ENCODE results near the gene CELA2A. TPM values are rescaled to one million over a fixed set of nuclear protein-coding genes. Genes with fewer than 3 reads are reported as not detected.
"Not testable (repeated sequence)": the region's sequence is repeated elsewhere in the genome, so short reads cannot be mapped to it uniquely, and the experiment has no call there.

Gene CELA2A
- polyA plus RNA-seq, 3 donors from 2014 or later: not detected

DNA sequence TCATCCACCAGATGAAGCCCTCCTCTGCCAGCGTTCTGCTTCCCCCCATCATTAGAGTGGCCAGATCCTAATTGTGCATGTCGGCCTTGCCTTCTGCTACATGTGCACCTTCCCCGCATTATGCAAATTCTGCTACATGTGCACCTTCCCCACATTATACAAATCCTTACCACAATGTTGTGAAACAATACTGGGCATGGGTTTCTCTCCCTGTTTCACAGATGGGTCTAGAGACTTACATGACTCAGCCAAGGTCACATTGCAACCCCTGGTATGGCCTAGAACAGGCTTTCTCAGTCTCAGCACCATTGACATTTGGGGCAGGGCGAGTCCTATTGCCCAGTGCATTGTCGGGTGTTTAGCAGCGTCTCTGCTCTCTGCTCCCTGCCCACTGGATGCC lies 1.0 kb upstream of the CELA2A start:
- Mint-ChIP-seq H3K9me3 (no peaks in the 10 kb centered on the region), H3K36me3 (no peaks in the 10 kb centered on the region), H3K4me3 (no peak overlapping the region), H3K27ac (no peak overlapping the region), H3K4me1 (no peaks in the 10 kb centered on the region), H3K27me3 (ENCODE audit: low read depth in 3 of 3) (peaks cover 2 to 6% (median 5%) of the 10 kb centered on the region in 3 donors)
- no peak for DNase-seq

DNA sequence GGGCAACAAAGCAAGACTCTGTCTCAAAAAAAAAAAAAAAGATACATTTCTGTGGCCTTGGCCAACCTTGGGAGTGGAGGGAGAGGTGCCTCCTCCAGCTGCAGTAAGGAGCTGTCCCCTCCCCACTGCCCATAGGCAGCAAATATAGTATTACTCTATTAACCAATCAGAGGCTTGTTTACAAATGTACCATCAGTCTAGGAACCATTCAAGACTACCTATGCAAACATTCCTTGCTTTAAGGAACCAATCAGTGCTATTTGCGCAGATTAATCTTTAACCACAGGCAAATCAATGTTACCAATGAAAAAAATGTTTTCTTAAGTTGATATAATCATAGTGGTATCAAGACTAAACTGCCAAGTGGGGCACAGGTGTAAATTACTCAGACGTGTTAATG lies 1.1 kb downstream of the CELA2A start:
- DNase-seq: no peak
- Mint-ChIP-seq H3K4me1 (no peaks in the 10 kb centered on the region), H3K9me3 (no peaks in the 10 kb centered on the region), H3K4me3 (no peak overlapping the region), H3K27ac (no peak overlapping the region), H3K36me3 (no peaks in the 10 kb centered on the region), H3K27me3 (ENCODE audit: low read depth in 3 of 3) (peaks cover 0 to 6% (median 2%) of the 10 kb centered on the region in 3 donors)

DNA sequence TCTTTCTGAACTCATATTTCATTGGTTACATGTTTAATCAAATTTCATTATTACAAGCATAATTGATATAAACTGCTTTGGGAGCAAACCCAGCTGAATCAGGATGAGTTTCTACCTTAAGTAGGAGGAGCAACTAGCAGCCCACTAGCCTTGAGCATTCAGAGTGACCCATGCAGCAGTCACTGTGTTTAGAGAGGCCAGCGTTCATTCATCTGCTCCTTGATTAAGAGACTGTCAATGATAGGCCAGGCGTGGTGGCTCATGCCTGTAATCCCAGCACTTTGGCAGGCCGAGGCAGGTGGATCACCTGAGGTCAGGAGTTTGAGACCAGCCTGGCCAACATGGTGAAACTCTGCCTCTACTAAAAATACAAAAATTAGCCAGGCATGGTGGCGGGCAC lies 1.9 kb downstream of the CELA2A start:
- H3K9me3 Mint-ChIP-seq; H3K36me3 Mint-ChIP-seq; H3K27ac Mint-ChIP-seq; H3K27me3 Mint-ChIP-seq (ENCODE audit: low read depth in 3 of 3); H3K4me3 Mint-ChIP-seq; DNase-seq; H3K4me1 Mint-ChIP-seq: not testable (repeated sequence)

DNA sequence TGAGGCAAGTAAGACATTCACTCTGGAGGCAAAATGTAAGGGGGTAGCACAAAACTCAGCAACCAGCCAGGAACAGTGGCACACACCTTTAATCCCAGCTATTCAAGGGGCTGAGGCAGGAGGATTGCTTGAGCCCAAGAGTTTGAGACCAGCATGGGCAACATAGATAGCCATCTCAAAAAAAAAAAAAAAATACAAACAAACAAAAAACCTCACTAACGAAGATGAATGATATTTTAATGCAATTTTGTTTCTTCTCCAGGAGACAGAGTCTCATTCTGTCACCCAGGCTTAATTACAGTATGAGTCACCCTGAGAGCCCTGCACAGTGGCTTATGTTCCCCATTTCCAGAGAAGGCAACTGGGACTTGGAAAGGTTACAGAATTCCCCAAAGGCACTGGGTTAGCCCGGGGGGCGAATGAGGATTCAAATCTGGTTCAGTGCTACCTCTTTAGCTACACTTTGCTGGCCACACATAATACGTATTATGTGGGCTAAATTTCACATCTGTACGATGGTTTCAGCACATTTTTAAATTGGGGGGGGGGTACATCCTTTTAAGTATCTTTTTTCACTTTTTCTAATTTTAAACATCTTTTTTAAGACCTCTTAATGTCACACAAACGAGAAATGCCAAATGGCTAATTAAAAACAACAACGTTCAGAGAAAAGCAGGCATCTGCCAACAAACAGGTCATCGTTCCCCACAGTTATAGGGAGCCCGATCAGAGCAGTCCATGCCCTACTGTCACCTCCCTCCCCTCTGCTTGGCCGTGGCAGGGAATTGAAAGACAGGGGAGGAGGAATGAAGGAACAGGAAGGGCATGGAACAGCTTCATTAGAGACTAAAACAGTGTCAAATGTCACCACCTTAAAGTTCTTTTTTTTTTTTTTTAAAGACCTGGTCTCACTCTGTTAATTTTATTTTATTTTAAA lies 3.5 kb downstream of the CELA2A start:
- H3K4me1 Mint-ChIP-seq: no peaks in the 10 kb centered on the region
- DNase-seq: no peak
- no peak overlapping the region for H3K27ac Mint-ChIP-seq
- H3K36me3 Mint-ChIP-seq: no peaks in the 10 kb centered on the region
- H3K27me3 Mint-ChIP-seq (ENCODE audit: low read depth in 3 of 3): peaks cover 3 to 7% (median 6%) of the 10 kb centered on the region in 3 donors
- H3K9me3 Mint-ChIP-seq: no peaks in the 10 kb centered on the region
- no peak overlapping the region for H3K4me3 Mint-ChIP-seq

DNA sequence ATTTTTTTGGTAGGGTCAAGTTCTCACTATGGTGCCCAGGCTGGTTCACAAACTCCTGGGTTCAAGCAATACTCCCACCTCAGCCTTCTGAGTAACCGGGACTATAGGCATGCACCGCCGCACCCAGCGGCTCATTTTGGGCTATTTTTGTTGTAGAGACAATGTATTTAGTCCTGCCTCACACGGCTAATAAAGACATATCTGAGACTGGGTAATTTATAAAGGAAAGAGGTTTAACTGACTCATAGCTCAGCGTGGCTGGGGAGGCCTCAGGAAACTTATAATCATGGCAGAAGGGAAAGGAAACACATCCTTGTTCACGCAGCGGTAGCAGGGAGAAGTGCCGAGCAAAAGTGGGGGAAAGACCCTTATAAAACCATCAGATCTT lies 4.2 kb downstream of the CELA2A start:
- Mint-ChIP-seq H3K4me3 (no peak overlapping the region), H3K27ac (peak overlapping the region in 1 of 6 donors; percentile 28), H3K36me3 (no peaks in the 10 kb centered on the region)

DNA sequence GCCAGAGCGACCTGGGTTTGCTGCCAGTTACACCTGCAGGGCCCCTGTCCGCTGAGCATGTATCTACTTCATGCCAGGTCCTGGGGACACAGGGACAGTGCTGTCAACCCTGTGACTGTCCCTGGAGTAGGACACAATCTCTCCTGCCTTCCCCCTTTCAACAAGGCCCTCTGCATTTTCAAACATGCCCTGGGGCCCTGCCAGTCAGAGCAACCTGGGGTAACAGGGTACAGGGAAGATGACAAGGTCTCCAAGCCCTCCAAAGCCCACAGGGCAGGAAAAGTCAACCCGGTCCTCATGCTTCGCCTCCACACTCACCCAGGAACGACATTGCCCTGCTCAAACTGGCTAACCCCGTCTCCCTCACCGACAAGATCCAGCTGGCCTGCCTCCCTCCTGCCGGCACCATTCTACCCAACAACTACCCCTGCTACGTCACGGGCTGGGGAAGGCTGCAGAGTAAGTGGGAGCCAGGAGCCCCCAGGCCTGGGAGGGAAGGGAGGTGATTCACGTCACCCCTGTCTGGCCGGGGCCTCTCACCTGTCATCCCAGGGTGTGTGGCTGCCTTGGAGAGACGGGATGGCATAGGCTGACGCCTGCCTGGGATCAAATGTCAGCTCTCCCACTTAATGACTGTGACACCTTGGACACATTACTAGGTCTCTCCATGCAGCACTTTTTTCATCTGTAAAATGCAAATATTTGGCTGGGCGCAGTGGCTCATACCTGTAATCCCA lies 6.7 kb downstream of the CELA2A start:
- DNase-seq; H3K4me1 Mint-ChIP-seq; H3K9me3 Mint-ChIP-seq; H3K27ac Mint-ChIP-seq; H3K4me3 Mint-ChIP-seq; H3K36me3 Mint-ChIP-seq; H3K27me3 Mint-ChIP-seq (ENCODE audit: low read depth in 3 of 3): not testable (repeated sequence)

More for the DNA sequence above, 4.2 kb downstream of the CELA2A start:
- Mint-ChIP-seq H3K9me3 (no peaks in the 10 kb centered on the region), H3K4me1 (no peaks in the 10 kb centered on the region), H3K27me3 (ENCODE audit: low read depth in 3 of 3) (peaks cover 3 to 7% (median 6%) of the 10 kb centered on the region in 3 donors)
- DNase-seq: no peak

DNA sequence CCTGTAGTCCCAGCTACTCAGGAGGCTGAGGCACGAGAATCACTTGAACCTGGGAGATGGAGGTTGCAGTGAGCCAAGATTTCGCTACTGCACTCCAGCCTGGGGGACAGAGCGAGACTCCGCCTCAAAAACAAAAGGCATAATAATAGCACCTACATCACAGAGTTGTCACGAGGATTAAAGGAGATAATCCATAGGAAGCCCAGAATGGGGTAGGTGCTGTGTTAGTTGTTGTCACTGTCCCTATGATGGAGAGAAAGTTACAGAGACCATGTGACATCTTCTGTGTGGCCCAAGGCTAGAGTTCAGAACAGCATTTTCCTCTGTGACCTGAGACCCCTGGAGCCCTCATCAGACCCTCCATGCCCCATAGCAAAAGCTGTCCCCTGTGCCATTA lies 7.4 kb downstream of the CELA2A start:
- not testable (repeated sequence) for H3K27ac Mint-ChIP-seq; DNase-seq; H3K4me3 Mint-ChIP-seq; H3K27me3 Mint-ChIP-seq (ENCODE audit: low read depth in 3 of 3); H3K9me3 Mint-ChIP-seq; H3K4me1 Mint-ChIP-seq; H3K36me3 Mint-ChIP-seq

DNA sequence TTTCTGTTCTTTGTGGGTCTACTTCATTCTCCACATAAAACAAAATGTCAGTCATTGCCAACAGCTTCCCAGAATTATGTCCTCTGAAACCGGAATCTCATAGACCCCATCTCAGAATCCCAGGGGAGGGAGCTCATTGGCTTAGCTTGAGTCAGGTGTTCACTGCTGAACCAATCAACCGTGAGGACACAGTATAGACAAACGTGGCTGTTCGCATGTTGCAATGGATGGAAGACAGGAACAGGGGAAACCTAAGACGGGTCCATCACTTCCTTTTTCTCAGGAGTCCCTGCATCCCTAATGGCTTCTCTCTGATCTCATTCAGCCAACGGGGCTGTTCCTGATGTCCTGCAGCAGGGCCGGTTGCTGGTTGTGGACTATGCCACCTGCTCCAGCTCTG lies 9.1 kb downstream of the CELA2A start:
- Mint-ChIP-seq H3K9me3 (no peaks in the 10 kb centered on the region), H3K4me3 (no peak overlapping the region), H3K27ac (no peak overlapping the region), H3K36me3 (no peaks in the 10 kb centered on the region), H3K27me3 (ENCODE audit: low read depth in 3 of 3) (peaks cover 0 to 7% (median 2%) of the 10 kb centered on the region in 3 donors), H3K4me1 (no peaks in the 10 kb centered on the region)
- DNase-seq: no peak

DNA sequence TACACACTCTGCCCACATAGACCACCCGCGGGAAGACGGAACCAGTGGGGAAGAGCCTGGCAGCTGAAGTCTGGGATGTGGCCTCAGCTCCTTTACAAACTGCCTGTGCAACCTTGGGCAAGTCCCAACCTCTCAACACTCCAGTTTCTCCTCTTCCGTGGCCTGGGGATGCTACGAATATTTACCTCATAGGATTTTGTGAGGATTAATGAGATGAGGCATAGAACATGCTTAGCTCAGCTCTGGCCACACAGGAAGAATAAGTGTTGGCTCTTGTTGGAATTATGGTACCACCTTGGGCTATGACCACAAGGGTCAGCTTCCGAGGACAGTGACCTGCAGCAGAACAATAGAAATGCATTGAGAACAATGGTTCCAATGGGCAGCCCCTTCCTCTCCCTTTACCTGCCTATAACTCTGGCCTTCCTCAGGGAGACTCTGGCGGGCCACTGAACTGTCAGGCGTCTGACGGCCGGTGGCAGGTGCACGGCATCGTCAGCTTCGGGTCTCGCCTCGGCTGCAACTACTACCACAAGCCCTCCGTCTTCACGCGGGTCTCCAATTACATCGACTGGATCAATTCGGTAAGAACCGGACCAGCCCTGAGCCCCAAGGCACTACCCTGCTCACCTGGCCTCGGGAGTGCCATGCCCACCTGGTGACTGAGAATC lies 10.6 kb downstream of the CELA2A start:
- DNase-seq; H3K27ac Mint-ChIP-seq; H3K27me3 Mint-ChIP-seq (ENCODE audit: low read depth in 3 of 3); H3K36me3 Mint-ChIP-seq; H3K4me1 Mint-ChIP-seq; H3K9me3 Mint-ChIP-seq; H3K4me3 Mint-ChIP-seq: not testable (repeated sequence)

DNA sequence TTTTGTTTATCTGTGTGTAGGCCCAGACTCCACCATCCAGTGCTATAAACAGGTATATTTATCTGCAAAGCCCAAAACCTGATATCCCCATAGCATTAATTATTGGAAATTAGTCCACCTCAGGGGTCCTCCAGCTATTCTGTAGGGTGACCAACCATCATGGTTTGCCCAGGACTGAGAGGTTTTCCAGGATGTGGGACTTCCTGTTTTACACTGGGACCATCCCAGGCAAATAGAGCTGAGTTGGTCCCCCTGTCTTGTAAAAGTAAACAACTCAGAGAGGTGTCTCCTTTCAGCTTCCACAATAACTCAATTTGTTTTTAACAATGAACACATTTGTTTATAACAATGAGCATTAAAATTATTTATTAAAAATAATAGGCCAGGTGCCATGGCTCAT lies 11.6 kb downstream of the CELA2A start:
- Mint-ChIP-seq H3K4me3 (no peak overlapping the region), H3K27ac (no peak overlapping the region), H3K36me3 (no peaks in the 10 kb centered on the region), H3K9me3 (no peaks in the 10 kb centered on the region), H3K4me1 (no peaks in the 10 kb centered on the region), H3K27me3 (ENCODE audit: low read depth in 3 of 3) (peaks cover 0 to 7% (median 2%) of the 10 kb centered on the region in 3 donors)
- DNase-seq: no peak

DNA sequence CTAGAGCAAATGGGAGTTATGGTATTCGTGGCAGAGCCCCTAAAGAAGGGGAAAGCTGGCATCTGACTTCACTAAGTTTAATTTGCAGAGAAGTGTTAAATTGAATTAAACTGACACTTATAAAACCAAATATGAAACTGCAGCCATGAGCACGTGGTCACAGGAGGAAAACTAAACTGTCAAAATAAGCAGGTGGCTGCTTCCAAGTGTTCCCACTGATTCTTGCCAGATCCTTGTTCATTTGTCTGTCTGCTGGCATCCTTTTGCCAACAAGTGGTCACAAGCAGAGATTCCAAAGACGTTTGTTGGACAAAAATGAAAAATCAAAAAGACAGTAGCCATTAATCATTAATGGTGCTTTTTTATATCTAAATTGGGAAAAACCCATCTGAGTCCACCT lies 12.8 kb downstream of the CELA2A start:
- DNase-seq: no peak
- Mint-ChIP-seq H3K4me1 (no peaks in the 10 kb centered on the region), H3K9me3 (no peaks in the 10 kb centered on the region), H3K27me3 (ENCODE audit: low read depth in 3 of 3) (peaks cover 0 to 2% (median 0%) of the 10 kb centered on the region in 3 donors), H3K36me3 (no peaks in the 10 kb centered on the region), H3K27ac (no peak overlapping the region), H3K4me3 (no peak overlapping the region)

DNA sequence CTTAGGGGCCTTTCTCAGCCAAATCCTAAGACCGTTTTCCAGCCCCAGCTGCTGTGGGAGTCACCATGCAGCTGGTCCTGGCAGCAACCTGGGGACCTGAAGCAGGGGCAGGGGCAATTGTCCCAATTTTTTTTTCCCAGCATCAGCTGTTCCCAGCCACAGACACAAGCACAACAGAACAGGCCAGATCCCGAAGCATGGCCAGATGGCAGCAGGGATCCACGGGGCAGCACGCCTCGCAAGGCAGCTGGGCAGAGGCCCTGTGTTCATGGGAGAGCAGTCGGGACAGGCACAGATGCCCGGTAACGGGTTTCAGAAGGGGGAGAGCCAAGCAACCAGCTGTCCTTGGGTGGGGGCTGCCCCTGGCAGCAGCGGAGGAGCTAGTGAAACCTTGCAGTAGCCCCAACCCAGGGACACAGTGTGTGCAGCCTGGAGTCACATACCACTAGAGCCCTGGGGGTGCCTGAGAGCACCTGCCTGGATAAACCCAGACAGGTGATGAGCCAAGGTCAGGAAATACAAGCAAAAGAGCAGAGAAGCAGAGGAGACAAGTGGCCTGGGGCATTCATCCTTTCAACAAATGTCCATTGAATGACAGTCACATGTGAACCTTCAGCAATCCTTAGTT lies 13.4 kb downstream of the CELA2A start:
- H3K36me3 Mint-ChIP-seq; H3K27me3 Mint-ChIP-seq (ENCODE audit: low read depth in 3 of 3); H3K4me3 Mint-ChIP-seq; H3K27ac Mint-ChIP-seq; H3K4me1 Mint-ChIP-seq; H3K9me3 Mint-ChIP-seq; DNase-seq: not testable (repeated sequence)

DNA sequence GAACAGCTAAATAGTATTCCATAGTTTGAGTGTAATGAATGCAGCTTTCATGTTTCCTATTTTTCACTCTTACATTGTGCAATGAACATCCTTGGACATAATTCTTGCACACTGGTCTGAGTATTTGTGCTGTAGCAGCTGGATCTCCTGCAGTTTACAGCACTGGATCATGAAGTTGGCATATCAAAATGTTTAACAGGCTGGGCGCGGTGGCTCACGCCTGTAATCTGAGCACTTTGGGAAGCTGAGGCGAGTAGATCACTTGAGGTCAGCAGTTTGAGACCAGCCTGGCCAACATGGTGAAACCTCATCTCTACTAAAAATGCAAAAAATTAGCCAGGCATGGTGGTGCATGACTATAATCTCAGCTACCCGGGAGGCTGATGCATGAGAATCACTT lies 14.5 kb downstream of the CELA2A start:
- not testable (repeated sequence) for H3K36me3 Mint-ChIP-seq; H3K4me1 Mint-ChIP-seq; H3K4me3 Mint-ChIP-seq; H3K27ac Mint-ChIP-seq; H3K27me3 Mint-ChIP-seq (ENCODE audit: low read depth in 3 of 3); DNase-seq; H3K9me3 Mint-ChIP-seq

DNA sequence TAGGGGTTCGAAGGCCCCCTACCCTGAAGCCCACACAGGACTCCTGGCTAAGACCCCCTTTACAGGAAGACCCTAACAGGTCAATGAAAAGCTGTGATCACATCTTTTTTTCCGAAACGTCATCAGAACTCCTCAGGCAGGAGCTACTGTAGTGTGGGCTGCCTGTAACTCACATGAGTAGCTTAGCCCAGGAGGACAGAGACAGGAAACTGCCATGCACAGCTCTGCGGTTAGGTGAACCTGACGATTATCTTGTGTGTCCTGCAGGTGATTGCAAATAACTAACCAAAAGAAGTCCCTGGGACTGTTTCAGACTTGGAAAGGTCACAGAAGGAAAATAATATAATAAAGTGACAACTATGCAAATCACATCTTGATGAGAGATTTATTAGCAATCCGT lies 15.2 kb downstream of the CELA2A start:
- H3K4me1 Mint-ChIP-seq, DNase-seq: not testable (repeated sequence)

More for the DNA sequence above, 15.2 kb downstream of the CELA2A start:
- not testable (repeated sequence) for H3K9me3 Mint-ChIP-seq; H3K27ac Mint-ChIP-seq; H3K27me3 Mint-ChIP-seq (ENCODE audit: low read depth in 3 of 3); H3K4me3 Mint-ChIP-seq; H3K36me3 Mint-ChIP-seq

All from immature natural killer cell (primary cell).